ENCODE data around the gene CAPZB.
"Not testable (repeated sequence)": the region's sequence is repeated elsewhere in the genome, so short reads cannot be mapped to it uniquely, and the experiment has no call there.

CAPZB gene

GRCh38 chr1:19497443-19497842 lies 12.1 kb upstream of the CAPZB start:
- DNase-seq (ENCODE audit: low spot score): not testable (repeated sequence)

GRCh38 chr1:19496527-19496874 lies 11.2 kb upstream of the CAPZB start:
- no peak for DNase-seq (ENCODE audit: low spot score)

GRCh38 chr1:19495799-19496526 lies 10.6 kb upstream of the CAPZB start:
- DNase-seq (ENCODE audit: low spot score): no peak

- DNase-seq (ENCODE audit: low spot score): no peak
Measured at GRCh38 chr1:19495000-19495656, 9.8 kb upstream of the CAPZB start.

GRCh38 chr1:19493547-19493946 lies 8.2 kb upstream of the CAPZB start:
- no peak for DNase-seq (ENCODE audit: low spot score)

GRCh38 chr1:19489996-19490395 lies 4.7 kb upstream of the CAPZB start:
- DNase-seq (ENCODE audit: low spot score): no peak

- DNase-seq (ENCODE audit: low spot score): no peak
Measured at GRCh38 chr1:19488136-19488535, 2.8 kb upstream of the CAPZB start.

GRCh38 chr1:19484798-19485361 lies 459 bp downstream of the CAPZB start:
- no peak for DNase-seq (ENCODE audit: low spot score)

- no peak for DNase-seq (ENCODE audit: low spot score)
Measured at GRCh38 chr1:19484338-19484797, 971 bp downstream of the CAPZB start.

GRCh38 chr1:19483691-19484090 lies 1.6 kb downstream of the CAPZB start:
- DNase-seq (ENCODE audit: low spot score): no peak

- DNase-seq (ENCODE audit: low spot score): peak; percentile 45
Measured at GRCh38 chr1:19483261-19483660, 2.1 kb downstream of the CAPZB start.

GRCh38 chr1:19481826-19482398 lies 3.4 kb downstream of the CAPZB start:
- no peak for DNase-seq (ENCODE audit: low spot score)

GRCh38 chr1:19480282-19480681 lies 5.1 kb downstream of the CAPZB start:
- no peak for DNase-seq (ENCODE audit: low spot score)

GRCh38 chr1:19479351-19480120 lies 5.8 kb downstream of the CAPZB start:
- DNase-seq (ENCODE audit: low spot score): no peak

GRCh38 chr1:19478322-19478721 lies 7.0 kb downstream of the CAPZB start:
- no peak for DNase-seq (ENCODE audit: low spot score)

GRCh38 chr1:19477284-19478249 lies 7.8 kb downstream of the CAPZB start:
- peak; percentile 35 for DNase-seq (ENCODE audit: low spot score)

GRCh38 chr1:19476450-19477190 lies 8.7 kb downstream of the CAPZB start:
- DNase-seq (ENCODE audit: low spot score): peak; percentile 58

- no peak for DNase-seq (ENCODE audit: low spot score)
Measured at GRCh38 chr1:19475296-19475695, 10.0 kb downstream of the CAPZB start.

- DNase-seq (ENCODE audit: low spot score): no peak
Measured at GRCh38 chr1:19472174-19472573, 13.2 kb downstream of the CAPZB start.

- no peak for DNase-seq (ENCODE audit: low spot score)
Measured at GRCh38 chr1:19469004-19469403, 16.3 kb downstream of the CAPZB start.
